Suprapubic skin (tissue), 4 donors: ENCODE results near the gene GABRR3. TPM values are rescaled to one million over a fixed set of nuclear protein-coding genes. Genes with fewer than 3 reads are reported as not detected.

Source experiments
- DNase-seq, 2 donors: peaks; one replicate each; pipeline ENCODE4 v3.0.0-alpha.2; 2019; ENCODE audit warnings: low spot score in 2 of 2
- H3K27ac ChIP-seq: fragments of 200-600 bp; sonication (generic); one replicate; pipeline ENCODE4 v1.5.1; 2019
- H3K27me3 ChIP-seq: fragments of 200-600 bp; sonication (generic); one replicate; pipeline ENCODE4 v1.5.1; 2019
- H3K36me3 ChIP-seq: fragments of 200-600 bp; sonication (generic); one replicate; pipeline ENCODE4 v1.5.1; 2019
- H3K4me1 ChIP-seq: fragments of 200-600 bp; sonication (generic); one replicate; pipeline ENCODE4 v1.5.1; 2019
- H3K4me3 ChIP-seq: fragments of 200-600 bp; sonication (generic); one replicate; pipeline ENCODE4 v1.5.1; 2019; ENCODE audit warnings: mild to moderate bottlenecking
- H3K9me3 ChIP-seq: fragments of 200-600 bp; sonication (generic); one replicate; pipeline ENCODE4 v1.5.1; 2019
- CTCF ChIP-seq, 2 donors: fragments of 200-600 bp in 1 of 2; fragments of 450-650 bp in 1 of 2; sonication (generic) in 1 of 2; IDR thresholded peaks; one replicate each; pipeline ENCODE4 v1.5.1; 2016 to 2019; ENCODE audit warnings: antibody characterized with exemption in 2 of 2, mild to moderate bottlenecking in 1 of 2, moderate library complexity in 1 of 2
- EP300 ChIP-seq: sonication (generic); formaldehyde crosslinking; IDR thresholded peaks from one replicate; pipeline ENCODE4 v1.6.1; 2017; ENCODE audit warnings: antibody characterized with exemption
- POLR2A ChIP-seq, 2 donors: fragments of 450-650 bp; IDR thresholded peaks; one replicate each; pipeline ENCODE4 v1.6.1; 2017; ENCODE audit warnings: antibody characterized with exemption in 2 of 2, mild to moderate bottlenecking in 2 of 2, moderate library complexity in 2 of 2
- POLR2AphosphoS5 ChIP-seq, 3 donors: sonication (generic); formaldehyde crosslinking; IDR thresholded peaks; one replicate each; pipeline ENCODE4 v1.6.1; 2017; ENCODE audit warnings: antibody characterized with exemption in 3 of 3
- WGBS: methylation state at CpG from one replicate; pipeline ENCODE4 v1.1.5; 2018; 5-methylcytosine and 5-hydroxymethylcytosine counted together
- total RNA-seq, 4 donors: library from RNA; depleted of rRNA; stranded (reverse); fragments of >200 nt; gene quantifications; one replicate each; pipeline ENCODE4 v1.1.0, GENCODE V29; 2016

The GABRR3 gene
- total RNA-seq, 4 donors from 2014 or later: not detected

- no peaks in the 10 kb centered on the region for H3K9me3 ChIP-seq
- H3K27ac ChIP-seq: no peak overlapping the region
- TF ChIP-seq POLR2A (IDR thresholded peaks at IDR 0.05): no peak
- no peak for TF ChIP-seq CTCF (IDR thresholded peaks at IDR 0.05)
- TF ChIP-seq POLR2AphosphoS5 (IDR thresholded peaks at IDR 0.05): no peak
- TF ChIP-seq EP300: no peak
- no peak overlapping the region for H3K4me3 ChIP-seq
- 98% methylated on average over 3 of the region's 3 CpGs for WGBS
- H3K36me3 ChIP-seq: no peaks in the 10 kb centered on the region
- DNase-seq: no peak
- H3K4me1 ChIP-seq: no peaks in the 10 kb centered on the region
- no peaks in the 10 kb centered on the region for H3K27me3 ChIP-seq
Observed at GRCh38 chr3:97988784-97989568, 46.1 kb downstream of the GABRR3 start.

- no peak overlapping the region for H3K27ac ChIP-seq
- WGBS: 81% methylated on average over 2 of the region's 2 CpGs
- TF ChIP-seq POLR2AphosphoS5 (IDR thresholded peaks at IDR 0.05): no peak
- TF ChIP-seq CTCF (IDR thresholded peaks at IDR 0.05): no peak
- TF ChIP-seq POLR2A (IDR thresholded peaks at IDR 0.05): no peak
- TF ChIP-seq EP300: no peak
Observed at GRCh38 chr3:97987306-97987705, 47.8 kb downstream of the GABRR3 start.

GRCh38 chr3:97983933-97984491, 51.1 kb downstream of the GABRR3 start:
- no peaks in the 10 kb centered on the region for H3K4me1 ChIP-seq
- H3K36me3 ChIP-seq: no peaks in the 10 kb centered on the region
- H3K27me3 ChIP-seq: no peaks in the 10 kb centered on the region
- no peak overlapping the region for H3K27ac ChIP-seq
- 34% methylated on average over 2 of the region's 2 CpGs for WGBS
- no peak for TF ChIP-seq POLR2A (IDR thresholded peaks at IDR 0.05)
- no peak for TF ChIP-seq CTCF (IDR thresholded peaks at IDR 0.05)
- TF ChIP-seq POLR2AphosphoS5 (IDR thresholded peaks at IDR 0.05): no peak
- no peak for TF ChIP-seq EP300
- no peaks in the 10 kb centered on the region for H3K9me3 ChIP-seq
- DNase-seq: no peak
- H3K4me3 ChIP-seq: no peak overlapping the region

More at GRCh38 chr3:97987306-97987705, 47.8 kb downstream of the GABRR3 start:
- Histone ChIP-seq H3K36me3 (no peaks in the 10 kb centered on the region), H3K4me1 (no peaks in the 10 kb centered on the region), H3K9me3 (no peaks in the 10 kb centered on the region), H3K4me3 (no peak overlapping the region), H3K27me3 (no peaks in the 10 kb centered on the region)
- DNase-seq: no peak

GRCh38 chr3:97981886-97982285, 53.2 kb downstream of the GABRR3 start:
- DNase-seq: no peak
- no peaks in the 10 kb centered on the region for H3K9me3 ChIP-seq
- TF ChIP-seq POLR2A (IDR thresholded peaks at IDR 0.05): no peak
- no peak for TF ChIP-seq POLR2AphosphoS5 (IDR thresholded peaks at IDR 0.05)
- TF ChIP-seq CTCF (IDR thresholded peaks at IDR 0.05): no peak
- no peak for TF ChIP-seq EP300
- H3K36me3 ChIP-seq: no peaks in the 10 kb centered on the region
- no peak overlapping the region for H3K4me3 ChIP-seq
- no peak overlapping the region for H3K27ac ChIP-seq
- 54% methylated on average over 3 of the region's 3 CpGs for whole genome bisulfite sequencing
- H3K27me3 ChIP-seq: no peaks in the 10 kb centered on the region
- H3K4me1 ChIP-seq: no peaks in the 10 kb centered on the region

- Histone ChIP-seq H3K27me3 (no peaks in the 10 kb centered on the region), H3K36me3 (no peaks in the 10 kb centered on the region), H3K4me3 (no peak overlapping the region), H3K9me3 (no peaks in the 10 kb centered on the region), H3K4me1 (no peaks in the 10 kb centered on the region), H3K27ac (no peak overlapping the region)
- 86% methylated on average over 2 of the region's 3 CpGs for WGBS
- DNase-seq: no peak
- no peak for TF ChIP-seq CTCF (IDR thresholded peaks at IDR 0.05)
- no peak for TF ChIP-seq EP300
- TF ChIP-seq POLR2AphosphoS5 (IDR thresholded peaks at IDR 0.05): no peak
- TF ChIP-seq POLR2A (IDR thresholded peaks at IDR 0.05): no peak
Observed at GRCh38 chr3:97979610-97980009, 55.5 kb downstream of the GABRR3 start.
